HepG2 (cell line): Measurements from ENCODE around the gene RTBDN. TPM values are rescaled to one million over a fixed set of nuclear protein-coding genes. Genes with fewer than 3 reads are reported as not detected.

Experiments used
- DR1 ChIP-seq: sonication (generic); formaldehyde crosslinking; IDR thresholded peaks from 2 replicates; pipeline ENCODE4 v1.8.0; 2021; ENCODE audit warnings: mild to moderate bottlenecking, missing genetic modification reagents, inconsistent platforms
- EED ChIP-seq: sonication (generic); formaldehyde crosslinking; IDR thresholded peaks from 2 replicates; pipeline ENCODE4 v1.5.0; 2020; ENCODE audit warnings: mild to moderate bottlenecking, missing genetic modification reagents
- GFI1 ChIP-seq: sonication (generic); formaldehyde crosslinking; IDR thresholded peaks from 2 replicates; pipeline ENCODE4 v1.5.0; 2020; ENCODE audit warnings: missing genetic modification reagents, mild to moderate bottlenecking, borderline replicate concordance
- KDM5A ChIP-seq: fragments of 200-600 bp; sonication (generic); IDR thresholded peaks from 2 replicates; pipeline ENCODE4 v1.7.0; 2018; ENCODE audit warnings: antibody characterized with exemption, mild to moderate bottlenecking, low read length, borderline replicate concordance
- NR2F2 ChIP-seq: IDR thresholded peaks from 2 replicates; pipeline ENCODE4 v1.6.1; 2012; ENCODE audit warnings: low read depth, inconsistent platforms, borderline replicate concordance
- PATZ1 ChIP-seq: sonication (generic); formaldehyde crosslinking; IDR thresholded peaks from 2 replicates; pipeline ENCODE4 v1.4.0; 2020; ENCODE audit warnings: missing genetic modification reagents
- PHB2 ChIP-seq: fragments of 450-650 bp; IDR thresholded peaks from 2 replicates; pipeline ENCODE4 v1.6.1; 2018; ENCODE audit not compliant: partially characterized antibody
- SMAD9 ChIP-seq: sonication (generic); formaldehyde crosslinking; IDR thresholded peaks from 2 replicates; pipeline ENCODE4 v1.5.1; 2020; ENCODE audit warnings: mild to moderate bottlenecking, missing genetic modification reagents
- ZBTB20 ChIP-seq: sonication (generic); formaldehyde crosslinking; IDR thresholded peaks from 2 replicates; pipeline ENCODE4 v1.8.1; 2023; ENCODE audit warnings: missing genetic modification reagents, low read depth, mild to moderate bottlenecking, borderline replicate concordance
- ZC3H4 ChIP-seq: sonication (generic); formaldehyde crosslinking; IDR thresholded peaks from 2 replicates; pipeline ENCODE4 v1.4.0; 2020; ENCODE audit warnings: missing genetic modification reagents, borderline replicate concordance
- ZNF124 ChIP-seq: sonication (generic); formaldehyde crosslinking; IDR thresholded peaks from 2 replicates; pipeline ENCODE4 v1.4.0; 2020; ENCODE audit warnings: missing genetic modification reagents
- ZNF329 ChIP-seq: sonication (generic); formaldehyde crosslinking; IDR thresholded peaks from 2 replicates; pipeline ENCODE4 v1.9.0; 2021; ENCODE audit warnings: low read depth, mild to moderate bottlenecking, missing genetic modification reagents
- ZNF788 ChIP-seq: sonication (generic); formaldehyde crosslinking; IDR thresholded peaks from 2 replicates; pipeline ENCODE4 v1.5.0; 2020; ENCODE audit warnings: mild to moderate bottlenecking, missing genetic modification reagents, borderline replicate concordance
- polyA plus RNA-seq, 8 experiments: library from polyadenylated mRNA; depleted of rRNA in 3 of 8; stranded (reverse) in 7 of 8; unstranded in 1 of 8; fragments of >200 nt; fragmentation: Illumina TruSeq in 4 of 8; extraction: Trizol in 4 of 8; gene quantifications; 2 replicates each; pipeline versions ENCODE4 v1.2.1 to v1.2.3, GENCODE V29; 2011 to 2016; ENCODE audit warnings: low read depth in 4 of 8, missing spikeins in 1 of 8, mixed read lengths in 1 of 8; ENCODE audit not compliant: insufficient read depth in 1 of 8
- total RNA-seq, 5 experiments: library from RNA; depleted of rRNA; stranded (reverse); fragments of >200 nt; fragmentation: Illumina TruSeq; extraction: Trizol; gene quantifications; 2 replicates each; pipeline ENCODE4 v1.2.3, GENCODE V29; 2016; ENCODE audit warnings: low read depth in 1 of 5
- TF ChIP-seq, protein P1 (sequence below), 2 experiments: fragments of 450-650 bp in 1 of 2; sonication (generic) in 1 of 2; formaldehyde crosslinking in 1 of 2; IDR thresholded peaks; 2 replicates each; pipeline versions ENCODE4 v1.6.1 to v1.8.0; 2016 to 2022; ENCODE audit warnings: antibody characterized with exemption in 1 of 2, mild to moderate bottlenecking in 1 of 2, missing genetic modification reagents in 1 of 2
- TF ChIP-seq, protein P2 (sequence below): IDR thresholded peaks from 2 replicates; pipeline ENCODE4 v1.6.1; 2016

RTBDN gene
- total and polyA plus RNA-seq, 2 of the 13 experiments (the other 11 are each of a cell fraction or from before 2014, with no cell fraction given), result 0.27 to 0.48 TPM

DNA sequence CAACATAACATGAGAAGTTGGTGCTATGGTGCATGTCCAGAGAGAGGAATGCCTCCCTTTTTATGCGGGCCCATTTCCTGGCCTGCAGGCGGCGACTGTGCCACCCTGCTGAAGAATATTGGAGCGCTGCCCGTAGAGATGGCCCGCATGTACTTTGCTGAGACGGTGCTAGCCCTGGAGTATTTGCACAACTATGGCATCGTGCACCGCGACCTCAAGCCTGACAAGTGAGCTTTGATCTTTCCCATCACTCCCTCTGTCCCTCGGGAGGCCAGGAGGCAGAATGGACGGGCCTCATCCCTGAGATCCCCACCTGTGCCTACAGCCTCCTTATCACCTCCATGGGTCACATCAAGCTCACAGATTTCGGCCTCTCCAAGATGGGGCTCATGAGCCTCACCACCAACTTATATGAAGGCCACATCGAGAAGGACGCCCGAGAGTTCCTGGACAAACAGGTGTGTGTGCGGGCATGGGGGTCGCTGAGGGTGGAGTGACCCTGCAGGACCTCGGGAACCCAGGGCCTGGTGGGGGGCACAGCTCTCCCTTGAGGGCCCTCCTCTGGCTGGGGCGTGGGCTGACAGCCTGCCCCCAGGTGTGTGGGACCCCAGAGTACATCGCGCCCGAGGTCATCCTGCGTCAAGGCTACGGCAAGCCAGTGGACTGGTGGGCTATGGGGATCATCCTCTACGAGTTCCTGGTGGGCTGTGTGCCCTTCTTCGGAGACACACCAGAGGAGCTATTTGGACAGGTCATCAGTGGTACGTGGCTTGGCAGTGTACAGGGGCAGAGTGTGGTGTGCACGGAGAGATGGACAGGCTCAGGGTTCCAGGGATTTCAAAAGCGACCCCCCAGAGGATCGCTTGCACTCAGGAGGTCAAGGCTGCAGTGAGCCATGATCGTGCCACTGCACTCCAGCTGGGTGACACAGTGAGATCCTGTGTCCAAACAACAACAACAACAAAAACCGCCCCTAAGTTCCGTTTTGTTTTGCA lies 30.6 kb upstream of the RTBDN start (continued):
- TF ChIP-seq, protein P1, sequence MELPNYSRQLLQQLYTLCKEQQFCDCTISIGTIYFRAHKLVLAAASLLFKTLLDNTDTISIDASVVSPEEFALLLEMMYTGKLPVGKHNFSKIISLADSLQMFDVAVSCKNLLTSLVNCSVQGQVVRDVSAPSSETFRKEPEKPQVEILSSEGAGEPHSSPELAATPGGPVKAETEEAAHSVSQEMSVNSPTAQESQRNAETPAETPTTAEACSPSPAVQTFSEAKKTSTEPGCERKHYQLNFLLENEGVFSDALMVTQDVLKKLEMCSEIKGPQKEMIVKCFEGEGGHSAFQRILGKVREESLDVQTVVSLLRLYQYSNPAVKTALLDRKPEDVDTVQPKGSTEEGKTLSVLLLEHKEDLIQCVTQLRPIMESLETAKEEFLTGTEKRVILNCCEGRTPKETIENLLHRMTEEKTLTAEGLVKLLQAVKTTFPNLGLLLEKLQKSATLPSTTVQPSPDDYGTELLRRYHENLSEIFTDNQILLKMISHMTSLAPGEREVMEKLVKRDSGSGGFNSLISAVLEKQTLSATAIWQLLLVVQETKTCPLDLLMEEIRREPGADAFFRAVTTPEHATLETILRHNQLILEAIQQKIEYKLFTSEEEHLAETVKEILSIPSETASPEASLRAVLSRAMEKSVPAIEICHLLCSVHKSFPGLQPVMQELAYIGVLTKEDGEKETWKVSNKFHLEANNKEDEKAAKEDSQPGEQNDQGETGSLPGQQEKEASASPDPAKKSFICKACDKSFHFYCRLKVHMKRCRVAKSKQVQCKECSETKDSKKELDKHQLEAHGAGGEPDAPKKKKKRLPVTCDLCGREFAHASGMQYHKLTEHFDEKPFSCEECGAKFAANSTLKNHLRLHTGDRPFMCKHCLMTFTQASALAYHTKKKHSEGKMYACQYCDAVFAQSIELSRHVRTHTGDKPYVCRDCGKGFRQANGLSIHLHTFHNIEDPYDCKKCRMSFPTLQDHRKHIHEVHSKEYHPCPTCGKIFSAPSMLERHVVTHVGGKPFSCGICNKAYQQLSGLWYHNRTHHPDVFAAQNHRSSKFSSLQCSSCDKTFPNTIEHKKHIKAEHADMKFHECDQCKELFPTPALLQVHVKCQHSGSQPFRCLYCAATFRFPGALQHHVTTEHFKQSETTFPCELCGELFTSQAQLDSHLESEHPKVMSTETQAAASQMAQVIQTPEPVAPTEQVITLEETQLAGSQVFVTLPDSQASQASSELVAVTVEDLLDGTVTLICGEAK (IDR thresholded peaks at IDR 0.05), result no peak
- TF ChIP-seq, protein P1 (CRISPR knock-in tag; IDR thresholded peaks at IDR 0.05), result peak; percentile 13; the same call in 1 of the 2 replicates
- TF ChIP-seq KDM5A, result no peak
- no peak for TF ChIP-seq GFI1 (CRISPR knock-in tag)
- TF ChIP-seq ZNF788 (CRISPR knock-in tag), result no peak
- no peak for TF ChIP-seq SMAD9 (CRISPR knock-in tag)
- TF ChIP-seq ZBTB20, result no peak
- no peak; the same call in 1 of the 2 replicates for TF ChIP-seq DR1 (CRISPR knock-in tag)
- TF ChIP-seq PATZ1 (CRISPR knock-in tag), result no peak
- TF ChIP-seq, protein P2, sequence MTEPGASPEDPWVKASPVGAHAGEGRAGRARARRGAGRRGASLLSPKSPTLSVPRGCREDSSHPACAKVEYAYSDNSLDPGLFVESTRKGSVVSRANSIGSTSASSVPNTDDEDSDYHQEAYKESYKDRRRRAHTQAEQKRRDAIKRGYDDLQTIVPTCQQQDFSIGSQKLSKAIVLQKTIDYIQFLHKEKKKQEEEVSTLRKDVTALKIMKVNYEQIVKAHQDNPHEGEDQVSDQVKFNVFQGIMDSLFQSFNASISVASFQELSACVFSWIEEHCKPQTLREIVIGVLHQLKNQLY (CRISPR knock-in tag), result 0 out of 2 replicates have a peak, but pooled peaks have one; percentile 12
- no peak for TF ChIP-seq EED (CRISPR knock-in tag)
- TF ChIP-seq NR2F2, result no peak
- TF ChIP-seq ZNF329, result no peak
- no peak for TF ChIP-seq PHB2
- TF ChIP-seq ZNF124 (CRISPR knock-in tag), result no peak
- no peak for TF ChIP-seq ZC3H4
